Measurements from ENCODE around the gene POGZ. TPM values are rescaled to one million over a fixed set of nuclear protein-coding genes. Genes with fewer than 3 reads are reported as not detected.

The POGZ gene
- total RNA-seq, 2 donors from 2014 or later: 34.5 to 126 TPM

GRCh38 chr1:151384584-151384983 lies 74.7 kb downstream of the POGZ start:
- Histone ChIP-seq H3K4me3 (no peak overlapping the region), H3K27me3 (replicated peaks; ENCODE audit: insufficient read depth) (no peaks in the 10 kb centered on the region), H3K27ac (no peak overlapping the region), H3K4me1 (replicated peaks) (no peaks in the 10 kb centered on the region), H3K36me3 (no peaks in the 10 kb centered on the region), H3K9me3 (no peaks in the 10 kb centered on the region)
- no peak for DNase-seq (ENCODE audit: low spot score)
- WGBS: 50% methylated on average over 3 of the region's 3 CpGs
- intact Hi-C loops (cut with DNase I): no loop called here
- TF ChIP-seq POLR2AphosphoS5 (IDR thresholded peaks at IDR 0.05) (no peak), POLR2A (IDR thresholded peaks at IDR 0.05) (no peak)
- TF ChIP-seq, protein P1, sequence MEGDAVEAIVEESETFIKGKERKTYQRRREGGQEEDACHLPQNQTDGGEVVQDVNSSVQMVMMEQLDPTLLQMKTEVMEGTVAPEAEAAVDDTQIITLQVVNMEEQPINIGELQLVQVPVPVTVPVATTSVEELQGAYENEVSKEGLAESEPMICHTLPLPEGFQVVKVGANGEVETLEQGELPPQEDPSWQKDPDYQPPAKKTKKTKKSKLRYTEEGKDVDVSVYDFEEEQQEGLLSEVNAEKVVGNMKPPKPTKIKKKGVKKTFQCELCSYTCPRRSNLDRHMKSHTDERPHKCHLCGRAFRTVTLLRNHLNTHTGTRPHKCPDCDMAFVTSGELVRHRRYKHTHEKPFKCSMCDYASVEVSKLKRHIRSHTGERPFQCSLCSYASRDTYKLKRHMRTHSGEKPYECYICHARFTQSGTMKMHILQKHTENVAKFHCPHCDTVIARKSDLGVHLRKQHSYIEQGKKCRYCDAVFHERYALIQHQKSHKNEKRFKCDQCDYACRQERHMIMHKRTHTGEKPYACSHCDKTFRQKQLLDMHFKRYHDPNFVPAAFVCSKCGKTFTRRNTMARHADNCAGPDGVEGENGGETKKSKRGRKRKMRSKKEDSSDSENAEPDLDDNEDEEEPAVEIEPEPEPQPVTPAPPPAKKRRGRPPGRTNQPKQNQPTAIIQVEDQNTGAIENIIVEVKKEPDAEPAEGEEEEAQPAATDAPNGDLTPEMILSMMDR (IDR thresholded peaks at IDR 0.05): no peak

GRCh38 chr1:151377150-151377884 lies 82.0 kb downstream of the POGZ start:
- TF ChIP-seq POLR2AphosphoS5 (IDR thresholded peaks at IDR 0.05): peak; percentile 87
- TF ChIP-seq POLR2A (IDR thresholded peaks at IDR 0.05): no peak
- TF ChIP-seq, protein P1 (IDR thresholded peaks at IDR 0.05): no peak
- H3K36me3 ChIP-seq: no peaks in the 10 kb centered on the region
- no peaks in the 10 kb centered on the region for H3K9me3 ChIP-seq
- H3K4me1 ChIP-seq (replicated peaks): peaks cover 1% of the 10 kb centered on the region
- no peak overlapping the region for H3K4me3 ChIP-seq
- 45% methylated on average over 3 of the region's 3 CpGs for WGBS
- peak; percentile 75 for DNase-seq (ENCODE audit: low spot score)
- intact Hi-C loops (cut with DNase I): no loop called here
- H3K27ac ChIP-seq: no peak overlapping the region
- no peaks in the 10 kb centered on the region for H3K27me3 ChIP-seq (replicated peaks; ENCODE audit: insufficient read depth)

GRCh38 chr1:151373196-151373595 lies 86.1 kb downstream of the POGZ start:
- TF ChIP-seq, protein P1 (IDR thresholded peaks at IDR 0.05): no peak
- TF ChIP-seq POLR2A (IDR thresholded peaks at IDR 0.05): no peak
- no peak for TF ChIP-seq POLR2AphosphoS5 (IDR thresholded peaks at IDR 0.05)
- Histone ChIP-seq H3K27me3 (replicated peaks; ENCODE audit: insufficient read depth) (no peaks in the 10 kb centered on the region), H3K36me3 (no peaks in the 10 kb centered on the region), H3K27ac (no peak overlapping the region), H3K4me3 (no peak overlapping the region), H3K9me3 (no peaks in the 10 kb centered on the region), H3K4me1 (replicated peaks) (peaks cover 11% of the 10 kb centered on the region)
- intact Hi-C loops (cut with DNase I): no loop called here
- DNase-seq (ENCODE audit: low spot score): no peak
- WGBS: 88% methylated on average over 14 of the region's 14 CpGs

DNA sequence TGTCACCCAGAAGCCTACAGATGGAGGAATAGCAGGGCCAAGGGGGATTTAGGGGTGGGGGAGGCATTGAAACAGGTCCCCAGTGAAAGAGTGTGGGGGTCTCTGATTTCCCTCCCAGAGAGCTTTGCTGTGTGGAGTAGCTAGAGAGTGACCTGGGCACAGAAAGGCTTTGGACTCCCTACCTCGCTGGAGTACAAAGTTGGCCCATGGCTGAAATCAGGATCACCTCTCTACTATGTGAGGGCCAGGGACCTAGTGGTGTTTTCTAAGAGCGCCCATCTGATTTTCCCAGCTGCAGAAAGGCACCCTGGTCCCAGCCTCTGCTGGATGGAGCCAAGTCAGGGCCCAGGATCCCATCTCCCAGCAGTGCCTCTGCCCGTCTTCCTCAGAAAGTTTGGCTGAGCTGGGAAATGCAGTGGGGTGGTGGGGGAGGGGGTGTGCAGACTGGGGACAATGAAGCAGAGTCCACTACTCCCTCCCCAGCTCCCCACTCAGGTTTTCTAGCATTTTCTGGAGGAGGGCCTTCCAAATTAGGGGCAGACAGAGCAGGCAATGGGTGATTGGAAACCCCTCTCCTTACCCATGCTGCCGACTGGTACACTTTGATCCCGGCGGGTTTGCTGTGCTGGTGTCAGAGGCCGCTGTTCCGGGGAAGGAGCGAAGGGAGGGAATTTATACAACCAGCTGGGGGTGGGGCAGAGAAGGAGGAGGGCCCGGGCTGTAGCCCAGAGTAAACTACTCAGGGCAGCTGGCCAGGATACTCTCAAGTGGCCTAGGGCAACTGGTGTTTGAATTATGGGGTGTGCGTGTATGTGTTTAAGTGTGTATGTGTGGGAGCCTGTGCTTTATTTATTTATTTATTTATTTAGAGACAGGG lies 87.0 kb downstream of the POGZ start, which contains the start of gene SELENBP1:
TSS of gene SELENBP1 (minus strand) at position 648 of the 877 bp plus-strand sequence. CDS start at position 584, 64 bp downstream.
- no peaks in the 10 kb centered on the region for H3K27me3 ChIP-seq (replicated peaks; ENCODE audit: insufficient read depth)
- TF ChIP-seq POLR2AphosphoS5 (IDR thresholded peaks at IDR 0.05) (peak; percentile 83), POLR2A (IDR thresholded peaks at IDR 0.05) (peak; percentile 75)
- TF ChIP-seq, protein P1 (IDR thresholded peaks at IDR 0.05): no peak
- peak within 1 kb of the TSS; percentile 24 to 36 for H3K4me3 ChIP-seq
- H3K27ac ChIP-seq: peak within 1 kb of the TSS; percentile 63 to 75
- H3K4me1 ChIP-seq (replicated peaks): peaks cover 11% of the 10 kb centered on the region
- peak; percentile 89 for DNase-seq (ENCODE audit: low spot score)
- 14% methylated on average over 11 of the region's 11 CpGs for WGBS
- H3K36me3 ChIP-seq: no peaks in the 10 kb centered on the region
- intact Hi-C loops (cut with DNase I): no loop called here
- H3K9me3 ChIP-seq: no peaks in the 10 kb centered on the region

All from prostate gland (tissue), 2 donors.